PFSK-1 (cell line): ENCODE data around the gene ARF5.

ENCODE experiments used
- FOXP2 ChIP-seq: optimal IDR thresholded peaks from 2 replicates; pipeline ENCODE3; 2011; ENCODE audit warnings: borderline replicate concordance, control low read depth, inconsistent platforms; ENCODE audit not compliant: insufficient read depth; ENCODE audit errors: extremely low read length, extremely low read depth
- POLR2AphosphoS5 ChIP-seq: IDR thresholded peaks from 2 replicates; pipeline ENCODE4 v1.6.1; 2012; ENCODE audit warnings: low read depth, mild to moderate bottlenecking, control low read depth, low read length, moderate library complexity
- REST ChIP-seq, 2 experiments: IDR thresholded peaks; 2 replicates each; pipeline versions ENCODE4 v1.6.1 to v1.8.0; 2011 to 2012; ENCODE audit warnings: low read depth in 2 of 2, low read length in 2 of 2, control low read depth in 1 of 2, inconsistent platforms in 1 of 2, mild to moderate bottlenecking in 1 of 2, moderate library complexity in 1 of 2; ENCODE audit not compliant: insufficient read depth in 1 of 2
- SIN3A ChIP-seq: IDR thresholded peaks from 2 replicates; pipeline ENCODE4 v1.6.1; 2012; ENCODE audit warnings: mild to moderate bottlenecking, low read length, moderate library complexity, borderline replicate concordance; ENCODE audit not compliant: insufficient read depth
- TAF1 ChIP-seq: IDR thresholded peaks from 2 replicates; pipeline ENCODE4 v1.6.1; 2012; ENCODE audit warnings: low read length, control low read depth, borderline replicate concordance; ENCODE audit not compliant: insufficient read depth

The ARF5 gene

GRCh38 chr7:127584648-127585043 is 3.6 kb upstream of the ARF5 start:
- TF ChIP-seq SIN3A = no peak
- TF ChIP-seq REST (IDR thresholded peaks at IDR 0.05; ENCODE audit: insufficient read depth in 1 of 2, low read depth in 2 of 2, low read length in 2 of 2) = no peak

GRCh38 chr7:127585044-127585953 is 2.9 kb upstream of the ARF5 start, which contains the start of gene GCC1:
GCC1 (minus strand) TSS chr7:127585596; CDS start chr7:127585182, 414 bp downstream.
- TF ChIP-seq FOXP2 (peak; percentile 42), REST (IDR thresholded peaks at IDR 0.05; ENCODE audit: insufficient read depth in 1 of 2, low read depth in 2 of 2, low read length in 2 of 2) (no peak), TAF1 (peak; percentile 70; the same call in 1 of the 2 replicates), POLR2AphosphoS5 (peak; percentile 83), SIN3A (0 out of 2 replicates have a peak, but pooled peaks have one; percentile 50)

GRCh38 chr7:127586346-127586745 is 1.9 kb upstream of the ARF5 start:
- TF ChIP-seq SIN3A = no peak
- no peak for TF ChIP-seq TAF1
- TF ChIP-seq FOXP2 = no peak
- TF ChIP-seq REST (IDR thresholded peaks at IDR 0.05; ENCODE audit: insufficient read depth in 1 of 2, low read depth in 2 of 2, low read length in 2 of 2) = no peak
- no peak for TF ChIP-seq POLR2AphosphoS5

GRCh38 chr7:127587663-127588018 is 570 bp upstream of the ARF5 start:
- no peak for TF ChIP-seq POLR2AphosphoS5
- TF ChIP-seq FOXP2 = no peak
- no peak for TF ChIP-seq TAF1
- TF ChIP-seq REST (IDR thresholded peaks at IDR 0.05; ENCODE audit: insufficient read depth in 1 of 2, low read depth in 2 of 2, low read length in 2 of 2) = no peak
- no peak for TF ChIP-seq SIN3A
